Stimulated activated effector memory CD8-positive, alpha-beta T cell treated with anti-CD3 and anti-CD28 coated beads, Interleukin-12 subunit alpha, Interleukin-12 subunit beta, amount 100 ng/mL, for 72 hours (primary cell): Measurements from ENCODE around the gene ACSF2.
"Not testable (repeated sequence)": the region's sequence is repeated elsewhere in the genome, so short reads cannot be mapped to it uniquely, and the experiment has no call there.

Source experiments
- ATAC-seq: fragments of 150-1000 bp; cut with Tn5 transposase; 2 replicates; pipeline ENCODE4 v1.10.0; 2021
- DNase-seq, 2 donors: peaks; one replicate each; pipeline ENCODE4 v3.0.0; 2021 to 2022; ENCODE audit warnings: low spot score in 2 of 2
- H3K27ac Mint-ChIP-seq: one replicate; pipeline ENCODE4 v1.8.0; 2022; ENCODE audit warnings: mild to moderate bottlenecking, mixed read lengths
- H3K36me3 Mint-ChIP-seq: one replicate; pipeline ENCODE4 v1.8.0; 2022; ENCODE audit warnings: mild to moderate bottlenecking, mixed read lengths
- H3K4me1 Mint-ChIP-seq: one replicate; pipeline ENCODE4 v1.8.0; 2022; ENCODE audit warnings: mixed read lengths
- H3K4me3 Mint-ChIP-seq: one replicate; pipeline ENCODE4 v1.8.0; 2022; ENCODE audit warnings: mild to moderate bottlenecking, mixed read lengths
- H3K9me3 Mint-ChIP-seq: one replicate; pipeline ENCODE4 v1.8.0; 2022; ENCODE audit warnings: mixed read lengths

ACSF2 gene

GRCh38 chr17:50472286-50472685 lies 46.3 kb downstream of the ACSF2 start:
- Mint-ChIP-seq H3K9me3 (no peaks in the 10 kb centered on the region), H3K27ac (no peak overlapping the region), H3K4me1 (peaks cover 13% of the 10 kb centered on the region), H3K4me3 (no peak overlapping the region), H3K36me3 (no peaks in the 10 kb centered on the region)
- ATAC-seq (no peak), DNase-seq (no peak)

DNA sequence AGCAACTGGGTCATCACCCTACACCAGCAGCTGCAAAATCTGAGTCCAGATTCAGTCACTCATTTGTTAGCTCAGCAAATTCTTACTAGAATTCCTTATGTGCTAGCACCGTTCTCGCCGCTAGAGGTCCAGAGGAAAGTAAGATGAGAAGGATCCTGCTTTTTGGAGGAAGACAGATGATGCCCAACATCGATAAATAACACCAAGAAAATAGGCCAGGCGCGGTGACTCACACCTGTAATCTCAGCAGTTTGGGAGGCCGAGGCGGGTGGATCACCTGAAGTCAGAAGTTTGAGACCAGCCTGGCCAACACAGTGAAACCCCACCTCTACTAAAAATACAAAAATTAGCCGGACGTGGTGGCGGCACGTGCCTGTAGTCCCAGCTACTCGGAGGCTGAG lies 46.7 kb downstream of the ACSF2 start:
- not testable (repeated sequence) for DNase-seq, H3K9me3 Mint-ChIP-seq, H3K4me3 Mint-ChIP-seq, H3K27ac Mint-ChIP-seq, H3K36me3 Mint-ChIP-seq, H3K4me1 Mint-ChIP-seq, ATAC-seq

DNA sequence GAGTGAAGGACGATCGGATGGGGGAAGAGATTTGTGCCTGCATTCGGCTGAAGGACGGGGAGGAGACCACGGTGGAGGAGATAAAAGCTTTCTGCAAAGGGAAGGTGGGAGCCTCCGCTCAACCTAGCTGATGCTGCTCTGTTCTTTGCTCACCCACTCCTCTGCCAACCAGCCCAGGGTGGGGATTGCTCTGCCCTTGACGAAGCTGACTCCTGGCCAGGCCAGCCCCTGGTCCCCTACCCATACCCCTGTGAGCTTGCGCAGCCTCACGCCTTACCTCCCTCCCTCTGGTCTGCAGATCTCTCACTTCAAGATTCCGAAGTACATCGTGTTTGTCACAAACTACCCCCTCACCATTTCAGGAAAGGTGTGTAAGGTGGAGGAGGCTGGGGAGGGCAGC lies 47.9 kb downstream of the ACSF2 start:
- no peak overlapping the region for H3K4me3 Mint-ChIP-seq
- peaks cover 8% of the 10 kb centered on the region for H3K4me1 Mint-ChIP-seq
- DNase-seq (no peak), ATAC-seq (no peak)
- H3K27ac Mint-ChIP-seq = no peak overlapping the region
- no peaks in the 10 kb centered on the region for H3K9me3 Mint-ChIP-seq
- H3K36me3 Mint-ChIP-seq = no peaks in the 10 kb centered on the region

GRCh38 chr17:50474523-50474922 lies 48.5 kb downstream of the ACSF2 start:
- H3K4me3 Mint-ChIP-seq = no peak overlapping the region
- H3K9me3 Mint-ChIP-seq = no peaks in the 10 kb centered on the region
- H3K4me1 Mint-ChIP-seq = peaks cover 11% of the 10 kb centered on the region
- DNase-seq = no peak
- no peak for ATAC-seq
- H3K27ac Mint-ChIP-seq = no peak overlapping the region
- H3K36me3 Mint-ChIP-seq = peaks cover 6% of the 10 kb centered on the region

DNA sequence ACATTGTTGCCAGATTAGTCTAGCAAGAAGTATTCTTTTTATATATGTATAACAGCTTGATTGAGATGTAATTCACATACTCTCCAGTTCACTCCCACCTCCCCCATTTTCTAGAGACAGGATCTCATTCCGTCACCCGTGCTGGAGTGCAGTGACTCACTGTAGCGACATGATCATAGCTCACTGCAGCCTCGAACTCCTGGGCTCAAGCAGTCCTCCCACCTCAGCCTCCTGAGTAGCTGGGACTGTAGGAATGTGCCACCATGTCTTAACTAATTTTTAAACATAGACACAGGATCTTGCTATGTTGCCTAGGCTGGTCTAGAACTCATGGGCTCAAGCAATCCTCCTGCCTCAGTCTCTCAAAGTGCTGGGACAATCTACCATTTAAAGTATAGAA lies 49.3 kb downstream of the ACSF2 start:
- Mint-ChIP-seq H3K36me3 (peaks cover 9% of the 10 kb centered on the region), H3K4me1 (peaks cover 19% of the 10 kb centered on the region), H3K27ac (no peak overlapping the region), H3K9me3 (no peaks in the 10 kb centered on the region), H3K4me3 (no peak overlapping the region)
- no peak for ATAC-seq
- no peak for DNase-seq

GRCh38 chr17:50475775-50476544 lies 49.9 kb downstream of the ACSF2 start:
- not testable (repeated sequence) for H3K27ac Mint-ChIP-seq, H3K4me3 Mint-ChIP-seq, ATAC-seq

DNA sequence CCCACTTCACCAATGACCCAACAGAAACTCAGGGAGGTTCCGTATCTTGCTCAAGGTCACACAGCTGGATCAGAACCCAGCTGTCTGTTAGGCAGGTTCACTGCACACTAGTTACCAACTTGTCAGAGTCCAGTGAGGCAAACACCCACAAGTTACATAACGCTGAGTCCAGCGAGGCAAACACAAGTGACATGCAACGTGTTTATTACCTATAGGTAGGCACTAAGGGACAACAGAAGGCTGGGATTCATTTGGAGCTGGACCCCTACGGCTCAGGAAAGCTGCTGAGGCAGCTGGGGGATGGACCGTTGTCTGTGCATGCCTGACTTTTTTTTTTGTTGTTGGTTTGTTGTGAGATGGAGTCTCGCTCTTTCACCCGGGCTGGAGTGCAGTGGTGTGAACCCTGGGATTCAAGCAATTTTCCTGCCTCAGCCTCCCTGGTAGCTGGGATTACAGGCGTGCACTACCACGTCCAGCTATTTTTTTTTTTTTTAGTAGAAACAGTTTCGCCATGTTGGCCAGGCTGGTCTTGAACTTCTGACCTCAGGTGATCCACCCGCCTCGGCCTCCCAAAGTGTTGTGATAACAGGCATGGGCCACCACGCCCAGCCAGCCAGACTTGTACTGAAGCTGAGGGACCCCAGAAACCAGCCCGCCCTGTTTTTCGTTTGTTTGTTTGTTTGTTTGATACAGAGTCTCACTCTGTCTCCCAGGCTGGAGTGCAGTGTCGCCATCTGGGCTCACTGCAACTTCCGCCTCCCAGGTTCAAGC lies 50.7 kb downstream of the ACSF2 start:
- no peak for ATAC-seq
- H3K4me1 Mint-ChIP-seq = peaks cover 23% of the 10 kb centered on the region
- H3K27ac Mint-ChIP-seq = no peak overlapping the region

More at GRCh38 chr17:50475775-50476544, 49.9 kb downstream of the ACSF2 start:
- DNase-seq, H3K36me3 Mint-ChIP-seq, H3K9me3 Mint-ChIP-seq: not testable (repeated sequence)
- H3K4me1 Mint-ChIP-seq = peaks cover 23% of the 10 kb centered on the region

GRCh38 chr17:50477976-50478375 lies 52.0 kb downstream of the ACSF2 start:
- peaks cover 32% of the 10 kb centered on the region for H3K4me1 Mint-ChIP-seq
- H3K36me3 Mint-ChIP-seq = peaks cover 18% of the 10 kb centered on the region
- no peak for DNase-seq
- no peaks in the 10 kb centered on the region for H3K9me3 Mint-ChIP-seq
- ATAC-seq = no peak
- H3K27ac Mint-ChIP-seq = peak overlapping the region; percentile 98
- peak overlapping the region; percentile 76 for H3K4me3 Mint-ChIP-seq

More for the DNA sequence above, 50.7 kb downstream of the ACSF2 start:
- peaks cover 9% of the 10 kb centered on the region for H3K36me3 Mint-ChIP-seq
- no peak overlapping the region for H3K4me3 Mint-ChIP-seq
- no peaks in the 10 kb centered on the region for H3K9me3 Mint-ChIP-seq
- no peak for DNase-seq

- DNase-seq = peak; percentile 69 to 88
- H3K4me3 Mint-ChIP-seq = peak within 1 kb of the TSS; percentile 76
- H3K4me1 Mint-ChIP-seq = peaks cover 33% of the 10 kb centered on the region
- H3K27ac Mint-ChIP-seq = peak within 1 kb of the TSS; percentile 98
- ATAC-seq = peak; percentile 95
- H3K9me3 Mint-ChIP-seq = no peaks in the 10 kb centered on the region
- peaks cover 25% of the 10 kb centered on the region for H3K36me3 Mint-ChIP-seq
Observed at GRCh38 chr17:50478391-50479381, 52.7 kb downstream of the ACSF2 start, which contains the start of gene RSAD1. Gene RSAD1 (plus strand): TSS chr17:50478860. CDS start chr17:50478885, 25 bp downstream.

- H3K4me3 Mint-ChIP-seq = peak overlapping the region; percentile 76
- peaks cover 33% of the 10 kb centered on the region for H3K4me1 Mint-ChIP-seq
- peak overlapping the region; percentile 98 for H3K27ac Mint-ChIP-seq
- H3K9me3 Mint-ChIP-seq = no peaks in the 10 kb centered on the region
- DNase-seq = peak in 1 of 2 donors; percentile 75
- peak; percentile 35 for ATAC-seq
- peaks cover 33% of the 10 kb centered on the region for H3K36me3 Mint-ChIP-seq
Observed at GRCh38 chr17:50479522-50480141, 53.6 kb downstream of the ACSF2 start.

GRCh38 chr17:50480142-50480764 lies 54.2 kb downstream of the ACSF2 start:
- DNase-seq (no peak), ATAC-seq (no peak)
- peaks cover 33% of the 10 kb centered on the region for H3K4me1 Mint-ChIP-seq
- peak overlapping the region; percentile 98 for H3K27ac Mint-ChIP-seq
- no peaks in the 10 kb centered on the region for H3K9me3 Mint-ChIP-seq
- peak overlapping the region; percentile 76 for H3K4me3 Mint-ChIP-seq
- H3K36me3 Mint-ChIP-seq = peaks cover 38% of the 10 kb centered on the region

DNA sequence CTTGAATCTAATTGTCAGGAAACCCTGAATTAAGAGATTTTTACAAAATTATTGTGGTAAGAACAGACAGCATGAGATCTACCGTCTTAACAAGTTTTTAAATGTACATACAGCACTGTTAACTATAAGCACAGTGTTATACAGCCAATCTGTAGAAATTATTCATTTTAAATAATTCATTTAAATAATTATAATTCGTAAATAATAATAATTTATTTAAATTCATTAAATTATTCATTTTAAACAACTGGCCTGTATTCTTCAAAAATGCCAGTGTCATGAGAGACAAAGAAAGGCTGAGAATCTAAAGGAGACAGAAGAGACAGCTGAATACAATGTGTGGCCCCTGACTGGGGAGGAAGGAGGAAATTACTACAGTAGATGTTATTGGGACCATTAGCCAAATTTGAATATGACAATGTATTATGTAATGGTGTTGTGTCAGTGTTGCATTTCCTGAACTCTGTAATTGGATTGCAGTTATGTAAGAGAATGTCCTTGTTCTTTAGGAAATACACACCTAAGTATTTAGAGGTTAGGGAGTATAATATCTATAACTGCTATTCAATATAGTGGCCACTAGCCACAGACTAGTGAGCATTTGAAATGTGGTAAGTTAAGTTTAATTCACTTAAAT lies 55.0 kb downstream of the ACSF2 start:
- DNase-seq (no peak), ATAC-seq (no peak)
- Mint-ChIP-seq H3K9me3 (no peaks in the 10 kb centered on the region), H3K4me3 (no peak overlapping the region), H3K36me3 (peaks cover 41% of the 10 kb centered on the region), H3K27ac (no peak overlapping the region), H3K4me1 (peaks cover 33% of the 10 kb centered on the region)

GRCh38 chr17:50481648-50482047 lies 55.6 kb downstream of the ACSF2 start:
- Mint-ChIP-seq H3K4me1 (peaks cover 33% of the 10 kb centered on the region), H3K9me3 (no peaks in the 10 kb centered on the region), H3K4me3 (no peak overlapping the region), H3K27ac (no peak overlapping the region), H3K36me3 (peaks cover 48% of the 10 kb centered on the region)
- ATAC-seq (no peak), DNase-seq (no peak)

DNA sequence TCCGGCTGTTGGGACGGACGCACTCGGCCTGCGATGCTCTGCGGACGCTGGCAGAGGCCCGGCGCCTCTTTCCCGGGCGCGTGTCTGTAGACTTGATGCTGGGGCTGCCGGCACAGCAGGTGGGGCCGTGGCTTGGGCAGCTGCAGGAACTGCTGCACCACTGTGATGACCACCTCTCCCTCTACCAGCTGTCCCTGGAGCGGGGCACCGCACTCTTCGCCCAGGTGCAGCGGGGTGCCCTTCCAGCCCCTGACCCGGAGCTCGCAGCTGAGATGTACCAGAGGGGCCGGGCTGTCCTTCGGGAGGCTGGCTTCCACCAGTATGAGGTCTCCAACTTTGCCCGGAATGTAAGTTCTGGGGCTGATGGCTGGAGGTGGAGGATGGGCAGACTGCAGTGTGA lies 56.1 kb downstream of the ACSF2 start:
- Mint-ChIP-seq H3K36me3 (peaks cover 51% of the 10 kb centered on the region), H3K9me3 (no peaks in the 10 kb centered on the region), H3K27ac (peak overlapping the region; percentile 86), H3K4me3 (no peak overlapping the region), H3K4me1 (peaks cover 33% of the 10 kb centered on the region)
- DNase-seq = no peak
- ATAC-seq = no peak
